HCEC 1CT (cell line): Measurements from ENCODE around the gene GFRAL.
A peak's percentile ranks its signal among the peaks of the same experiment; 100 is the strongest.

Source experiments
- DNase-seq: peaks from one replicate; pipeline ENCODE4 v3.0.0-alpha.2; 2017

Gene GFRAL

GRCh38 chr6:55437141-55437540 is 109.9 kb downstream of the GFRAL start:
- no peak for DNase-seq

DNA sequence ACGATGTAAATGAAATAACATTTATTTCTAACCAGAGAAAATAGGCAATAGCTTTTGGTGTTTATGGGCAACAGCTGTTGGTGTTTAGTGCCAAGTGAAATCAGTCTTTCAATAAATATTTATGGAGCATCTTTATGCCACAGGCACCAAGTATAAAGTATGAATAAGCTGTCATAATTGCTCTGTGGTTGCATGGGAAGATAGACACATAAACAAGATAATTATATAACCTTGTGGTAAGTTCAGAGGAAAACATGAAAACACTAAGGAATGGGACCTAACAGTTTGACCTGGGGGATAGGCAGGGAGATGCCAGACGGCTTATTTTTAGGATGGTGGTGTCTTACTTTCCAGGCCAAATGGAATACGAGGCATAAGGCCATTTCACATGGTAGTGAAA is 110.9 kb downstream of the GFRAL start:
- no peak for DNase-seq

- DNase-seq = no peak
These were observed 116.2 kb downstream of the GFRAL start for GRCh38 chr6:55443238-55444134.

- DNase-seq = no peak
These were observed 118.5 kb downstream of the GFRAL start for GRCh38 chr6:55445648-55446204.

DNA sequence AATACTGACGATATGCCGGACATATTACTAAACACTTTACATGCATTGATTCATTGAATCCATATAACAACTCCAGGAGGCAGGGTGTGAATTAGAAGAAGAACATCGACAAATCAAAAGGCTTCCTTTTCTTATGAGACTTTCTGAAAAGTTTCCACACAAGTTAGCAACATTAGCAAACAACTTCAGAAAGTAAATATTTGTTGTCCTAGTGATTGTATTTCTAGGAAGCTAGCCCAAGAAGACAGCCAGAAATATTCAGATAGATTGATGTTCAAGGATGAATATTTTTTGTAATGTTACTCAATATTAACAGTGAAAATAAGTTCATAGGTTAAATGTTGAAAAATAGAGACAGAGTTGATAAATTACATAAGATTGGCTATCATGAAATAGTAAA is 120.6 kb downstream of the GFRAL start:
- no peak for DNase-seq

DNA sequence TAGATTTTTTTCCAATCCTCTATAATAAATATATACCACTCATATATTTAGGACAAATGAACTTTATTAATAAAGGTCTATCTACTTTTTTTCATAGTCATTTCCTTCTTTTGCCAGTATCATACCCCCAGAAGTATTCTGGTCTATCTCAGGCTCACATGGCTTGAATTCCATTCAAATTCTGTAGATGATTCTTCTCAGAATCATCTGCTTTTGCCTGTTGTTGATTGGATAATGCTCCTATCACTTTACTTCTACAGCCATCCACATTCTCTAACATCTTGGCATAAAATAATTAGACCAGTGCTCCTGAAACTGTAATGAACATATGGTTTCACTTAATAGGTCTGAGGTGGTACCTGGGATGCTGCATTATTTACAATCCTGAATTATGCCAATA is 121.2 kb downstream of the GFRAL start:
- DNase-seq = peak; percentile 26

DNA sequence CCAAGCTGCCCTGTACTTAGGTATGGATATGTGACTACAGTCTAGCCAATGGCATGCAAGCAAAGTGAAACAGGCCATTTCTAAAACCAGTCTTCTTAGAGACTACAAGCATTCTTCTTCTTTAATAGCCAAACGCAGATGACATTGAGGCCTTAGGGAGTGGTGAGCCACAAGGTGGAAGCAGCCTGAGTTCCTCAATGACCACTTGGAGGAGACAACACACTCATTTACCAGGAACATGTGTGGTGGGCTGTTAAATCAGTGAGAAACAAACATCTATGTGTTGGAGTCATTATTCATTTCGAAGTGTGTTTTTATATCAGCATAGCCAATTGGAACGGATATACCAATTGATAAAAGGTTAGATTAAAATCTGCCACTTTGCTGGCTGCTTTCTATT is 122.0 kb downstream of the GFRAL start:
- DNase-seq = no peak

DNA sequence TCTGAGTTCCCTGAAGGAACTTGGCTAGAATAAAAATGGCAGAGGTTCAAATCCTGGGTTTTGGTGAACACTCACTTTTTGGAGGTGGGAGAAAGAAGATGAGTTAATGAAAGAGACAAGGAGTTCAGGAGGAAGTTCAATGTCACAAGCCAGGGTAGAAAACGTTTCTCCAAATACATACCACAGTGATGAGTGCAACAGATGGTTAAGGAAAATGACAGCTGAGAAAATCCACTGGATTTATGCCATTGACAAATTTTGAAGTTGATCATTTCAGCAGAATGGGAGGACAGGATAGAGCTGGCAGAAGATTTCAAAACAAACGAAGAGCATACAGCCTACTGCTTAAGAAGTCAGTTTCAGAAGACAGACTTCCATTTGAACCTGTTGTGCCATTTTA is 122.7 kb downstream of the GFRAL start:
- peak; percentile 33 for DNase-seq
